Pancreas (tissue), 10 donors: ENCODE measurements around the gene PCNX1. TPM values are rescaled to one million over a fixed set of nuclear protein-coding genes. Genes with fewer than 3 reads are reported as not detected.

ENCODE experiments used
- ATAC-seq, 4 donors: fragments of 200-7000 bp; cut with Tn5 transposase; one replicate each; pipeline versions ENCODE4 v1.8.0 to v1.9.1; 2020; ENCODE audit warnings: mild to moderate bottlenecking in 4 of 4, moderate library complexity in 4 of 4
- DNase-seq, 6 donors: peaks; one replicate each; pipeline ENCODE4 v3.0.0-alpha.2; 2020
- FAIRE-seq: peaks from 2 replicates; lab custom pipeline; 2012; peaks lifted over from hg19 to GRCh38; lab: Jason Lieb, UNC
- H3K27ac ChIP-seq, 4 donors: fragments of 200-600 bp; sonication (generic); 1 replicate in 3 of 4; 2 replicates in 1 of 4; pipeline versions ENCODE4 v1.5.0 to v1.8.0; 2020
- H3K27me3 ChIP-seq, 4 donors: fragments of 200-600 bp; one replicate each; pipeline ENCODE4 v1.8.0; 2021
- H3K36me3 ChIP-seq, 3 donors: fragments of 200-600 bp; sonication (generic) in 1 of 3; one replicate each; pipeline versions ENCODE4 v1.5.0 to v1.8.0; 2020 to 2021
- H3K4me1 ChIP-seq, 3 donors: fragments of 200-600 bp; one replicate each; pipeline ENCODE4 v1.8.0; 2021
- H3K4me3 ChIP-seq, 4 donors: fragments of 200-600 bp; sonication (generic) in 2 of 4; one replicate each; pipeline versions ENCODE4 v1.5.0 to v1.8.0; 2020 to 2021
- H3K9me3 ChIP-seq, 4 donors: fragments of 200-600 bp; one replicate each; pipeline ENCODE4 v1.8.0; 2021
- WGBS, 2 donors: extraction: QIAGEN DNeasy Blood & Tissue Kit; methylation state at CpG; one replicate each; pipeline ENCODE4 v1.1.7; 2013; 5-methylcytosine and 5-hydroxymethylcytosine counted together
- intact Hi-C, 3 donors: fragments of 100-400 bp; cut with DNase I; formaldehyde crosslinking; loops; one replicate each; pipeline versions ENCODE4 v1.11.1 to v1.14.2; 2022
- polyA plus RNA-seq, 2 donors: library from polyadenylated mRNA; stranded (reverse); fragments of 200-250 nt; gene quantifications; one replicate each; pipeline ENCODE4 v1.2.3, GENCODE V29; 2013
- total RNA-seq, 6 donors: library from RNA; stranded (reverse); fragmentation: NEBNext Ultra II Directional in 4 of 6; extraction: Animal tissue kit (Norgen Biotek cat#: 25700) in 4 of 6; gene quantifications; one replicate each; pipeline versions ENCODE4 v1.2.1 to v1.2.4, GENCODE V29; 2021 to 2023
- TF ChIP-seq, protein P1 (sequence below), 4 donors: fragments of 200-600 bp; sonication (generic) in 3 of 4; IDR thresholded peaks; one replicate each; pipeline versions ENCODE4 v1.5.0 to v1.8.0; 2021; ENCODE audit warnings: antibody characterized with exemption in 4 of 4
- donor health status: healthy with polysubstance abuse.
- donor health status: DM: no; HTN: no; CAD: no; lungs with moderate emphysema.
- donor health status: DM: no; HTN: no; CAD: no.
- donor health status: control.
- donor health status: control.
- donor health status: Bipolar disorder and iron deficiency.
- donor health status: DM: yes; HTN: yes; CAD: no.
- donor health status: DM: no; HTN: no; CAD: no.
- donor health status: DM: no; HTN: no; CAD: no.
- donor health status: DM: yes; HTN: yes; CAD: no.

PCNX1 gene
- total and polyA plus RNA-seq, 8 donors = 5.0 to 28.7 (median 14.7) TPM

GRCh38 chr14:70886421-70887206 is 20.6 kb upstream of the PCNX1 start:
- H3K27me3 ChIP-seq = no peaks in the 10 kb centered on the region
- no peaks in the 10 kb centered on the region for H3K9me3 ChIP-seq
- intact Hi-C loops = no loop called here
- WGBS, 2 donors = 80 to 81% methylated on average over 5 of the region's 5 CpGs
- no peak overlapping the region for H3K27ac ChIP-seq
- TF ChIP-seq, protein P1, sequence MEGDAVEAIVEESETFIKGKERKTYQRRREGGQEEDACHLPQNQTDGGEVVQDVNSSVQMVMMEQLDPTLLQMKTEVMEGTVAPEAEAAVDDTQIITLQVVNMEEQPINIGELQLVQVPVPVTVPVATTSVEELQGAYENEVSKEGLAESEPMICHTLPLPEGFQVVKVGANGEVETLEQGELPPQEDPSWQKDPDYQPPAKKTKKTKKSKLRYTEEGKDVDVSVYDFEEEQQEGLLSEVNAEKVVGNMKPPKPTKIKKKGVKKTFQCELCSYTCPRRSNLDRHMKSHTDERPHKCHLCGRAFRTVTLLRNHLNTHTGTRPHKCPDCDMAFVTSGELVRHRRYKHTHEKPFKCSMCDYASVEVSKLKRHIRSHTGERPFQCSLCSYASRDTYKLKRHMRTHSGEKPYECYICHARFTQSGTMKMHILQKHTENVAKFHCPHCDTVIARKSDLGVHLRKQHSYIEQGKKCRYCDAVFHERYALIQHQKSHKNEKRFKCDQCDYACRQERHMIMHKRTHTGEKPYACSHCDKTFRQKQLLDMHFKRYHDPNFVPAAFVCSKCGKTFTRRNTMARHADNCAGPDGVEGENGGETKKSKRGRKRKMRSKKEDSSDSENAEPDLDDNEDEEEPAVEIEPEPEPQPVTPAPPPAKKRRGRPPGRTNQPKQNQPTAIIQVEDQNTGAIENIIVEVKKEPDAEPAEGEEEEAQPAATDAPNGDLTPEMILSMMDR (IDR thresholded peaks at IDR 0.05) = no peak
- FAIRE-seq (no peak), DNase-seq (no peak), ATAC-seq (peak in 1 of 4 donors; percentile 53)
- no peak overlapping the region for H3K4me3 ChIP-seq
- no peaks in the 10 kb centered on the region for H3K36me3 ChIP-seq
- H3K4me1 ChIP-seq = peaks cover 0 to 5% (median 0%) of the 10 kb centered on the region in 3 donors

DNA sequence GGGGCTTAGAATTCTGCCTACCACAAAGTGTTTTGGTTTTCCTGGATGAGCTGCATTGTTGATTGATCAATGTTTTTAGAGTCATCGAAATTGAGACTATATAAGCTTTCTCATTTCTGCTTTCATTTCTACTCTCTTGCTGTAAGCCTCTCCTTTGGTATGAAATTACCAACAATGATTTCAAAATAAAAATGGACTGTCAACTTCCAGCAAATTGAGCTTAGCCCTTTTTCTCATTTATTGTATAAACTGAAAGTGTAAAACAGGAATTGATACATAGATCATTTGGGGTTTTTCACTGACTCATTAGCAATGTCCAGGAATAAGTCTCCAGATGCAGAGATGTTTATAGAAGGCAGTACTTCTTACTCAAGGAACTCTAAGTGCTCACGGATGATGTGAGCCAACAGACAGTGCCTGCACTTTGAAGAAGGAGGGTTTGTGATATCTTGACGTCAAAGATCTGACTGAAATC is 20.0 kb upstream of the PCNX1 start:
- H3K27me3 ChIP-seq = no peaks in the 10 kb centered on the region
- TF ChIP-seq, protein P1 (IDR thresholded peaks at IDR 0.05) = no peak
- WGBS, 2 donors = 59% methylated on average over 3 of the region's 3 CpGs
- H3K27ac ChIP-seq = no peak overlapping the region
- no peak for DNase-seq
- peak in 2 of 4 donors; percentile 45 to 64 for ATAC-seq
- H3K4me1 ChIP-seq = peaks cover 0 to 5% (median 0%) of the 10 kb centered on the region in 3 donors
- intact Hi-C loops = no loop called here
- H3K4me3 ChIP-seq = no peak overlapping the region
- peak; percentile 41 for FAIRE-seq
- no peaks in the 10 kb centered on the region for H3K36me3 ChIP-seq
- H3K9me3 ChIP-seq = no peaks in the 10 kb centered on the region

GRCh38 chr14:70887737-70888499 is 19.3 kb upstream of the PCNX1 start:
- FAIRE-seq (no peak), DNase-seq (no peak), ATAC-seq (no peak)
- H3K27me3 ChIP-seq = no peaks in the 10 kb centered on the region
- 83 to 84% methylated on average over 3 of the region's 3 CpGs for WGBS, 2 donors
- no peaks in the 10 kb centered on the region for H3K36me3 ChIP-seq
- H3K27ac ChIP-seq = no peak overlapping the region
- TF ChIP-seq, protein P1 (IDR thresholded peaks at IDR 0.05) = no peak
- no peaks in the 10 kb centered on the region for H3K9me3 ChIP-seq
- intact Hi-C loops = no loop called here
- no peak overlapping the region for H3K4me3 ChIP-seq
- H3K4me1 ChIP-seq = peaks cover 0 to 5% (median 0%) of the 10 kb centered on the region in 3 donors

- whole genome bisulfite sequencing, 2 donors = 52 to 68% methylated on average over 1 of the region's 1 CpG
- H3K36me3 ChIP-seq = no peaks in the 10 kb centered on the region
- DNase-seq (no peak), ATAC-seq (no peak), FAIRE-seq (no peak)
- intact Hi-C loops = no loop called here
- peaks cover 0 to 5% (median 0%) of the 10 kb centered on the region in 3 donors for H3K4me1 ChIP-seq
- H3K27ac ChIP-seq = no peak overlapping the region
- H3K27me3 ChIP-seq = no peaks in the 10 kb centered on the region
- TF ChIP-seq, protein P1 (IDR thresholded peaks at IDR 0.05) = no peak
- no peak overlapping the region for H3K4me3 ChIP-seq
- no peaks in the 10 kb centered on the region for H3K9me3 ChIP-seq
Observed at GRCh38 chr14:70888681-70889175, 18.5 kb upstream of the PCNX1 start.
